ENCODE data around the gene DHRS12.

DHRS12 gene, protein sequence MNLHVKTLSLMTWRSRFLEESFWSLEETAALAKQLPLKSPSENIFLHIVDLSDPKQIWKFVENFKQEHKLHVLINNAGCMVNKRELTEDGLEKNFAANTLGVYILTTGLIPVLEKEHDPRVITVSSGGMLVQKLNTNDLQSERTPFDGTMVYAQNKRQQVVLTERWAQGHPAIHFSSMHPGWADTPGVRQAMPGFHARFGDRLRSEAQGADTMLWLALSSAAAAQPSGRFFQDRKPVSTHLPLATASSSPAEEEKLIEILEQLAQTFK

GRCh38 chr13:51803422-51804294, at the start of gene DHRS12:
Gene DHRS12 (minus strand): TSS chr13:51804163. CDS start chr13:51799659, 4,504 bp downstream.
- DNase-seq: peak; percentile 75

DNA sequence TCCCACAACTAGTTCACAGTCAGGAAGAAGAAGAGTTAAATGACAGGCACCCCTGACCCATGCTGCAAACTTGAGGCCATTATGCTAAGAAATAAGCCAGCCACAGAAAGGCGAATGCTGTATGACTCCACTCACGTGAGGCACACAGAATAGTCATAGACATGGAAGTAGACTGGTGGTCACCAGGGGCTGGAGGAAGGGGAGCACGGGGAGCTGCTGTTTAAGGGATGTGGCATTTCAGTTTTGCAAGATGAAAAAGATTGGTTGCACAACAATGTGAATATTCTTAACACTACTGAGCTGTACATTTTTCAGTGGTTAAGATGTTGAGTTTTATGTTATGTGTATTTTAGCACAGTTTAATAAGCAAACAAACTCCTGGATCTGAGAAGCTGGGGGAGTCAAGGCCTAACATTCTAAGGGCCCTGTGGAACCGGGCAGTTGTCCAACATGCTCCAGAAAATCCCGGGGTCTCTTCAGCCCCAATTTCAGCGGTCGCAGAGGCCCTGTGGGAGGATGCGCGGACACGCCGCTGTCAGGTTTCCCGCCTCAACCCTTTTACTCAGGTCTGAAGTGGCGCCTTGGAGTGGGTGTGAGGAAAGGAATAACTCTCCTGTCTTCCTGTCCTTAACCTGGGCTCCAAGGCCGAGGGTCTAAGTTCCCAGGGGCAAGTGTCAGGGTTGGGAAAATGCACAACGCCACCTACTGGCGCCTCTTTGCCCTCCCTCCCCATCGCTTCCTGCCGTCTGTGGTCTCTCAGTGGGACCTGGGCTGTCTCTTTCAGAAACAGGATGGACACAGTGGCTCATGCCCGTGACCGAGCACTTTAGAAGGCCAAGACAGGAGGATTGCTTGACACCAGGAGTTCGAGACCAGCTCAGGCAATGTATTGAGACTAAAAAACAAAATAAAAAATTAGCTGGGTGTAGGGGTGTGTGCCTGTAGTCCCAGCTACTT, 45.5 kb upstream of the DHRS12 start:
- no peak for DNase-seq

- DNase-seq: no peak
Measured at GRCh38 chr13:51848674-51849073, 44.7 kb upstream of the DHRS12 start.

- no peak for DNase-seq
Measured at GRCh38 chr13:51846756-51847155, 42.8 kb upstream of the DHRS12 start.

- DNase-seq: no peak
Measured at GRCh38 chr13:51845574-51846318, 41.8 kb upstream of the DHRS12 start.

- DNase-seq: peak; percentile 69
Measured at GRCh38 chr13:51844862-51845573, 41.1 kb upstream of the DHRS12 start, which contains the start of gene TMEM272. Gene TMEM272 (minus strand): TSS chr13:51845177. CDS start chr13:51838530, 6,647 bp downstream.

GRCh38 chr13:51843529-51843928, 39.6 kb upstream of the DHRS12 start:
- DNase-seq: no peak

DNA sequence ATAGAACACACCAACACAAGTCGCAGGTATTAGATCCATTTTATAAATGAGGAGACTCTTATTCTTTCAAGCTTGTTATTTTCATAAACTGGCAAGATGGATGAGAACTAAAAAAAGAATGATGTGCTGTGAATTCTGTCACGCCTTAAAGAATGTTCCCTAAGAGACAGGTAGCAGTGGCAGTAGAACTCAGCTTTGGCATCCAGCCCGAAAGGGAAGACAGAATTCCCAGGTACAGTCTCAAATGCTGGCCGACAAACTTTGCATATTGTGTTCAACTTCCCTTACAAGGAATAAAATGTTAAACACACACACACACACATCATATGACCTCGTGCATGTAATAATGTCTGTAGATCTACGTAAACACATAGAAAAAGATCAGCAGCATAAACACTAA, 37.8 kb upstream of the DHRS12 start:
- DNase-seq: peak; percentile 37

GRCh38 chr13:51840917-51841316, 37.0 kb upstream of the DHRS12 start:
- DNase-seq: no peak

GRCh38 chr13:51839711-51840540, 36.0 kb upstream of the DHRS12 start:
- DNase-seq: no peak

- no peak for DNase-seq
Measured at GRCh38 chr13:51838240-51838846, 34.4 kb upstream of the DHRS12 start.

DNA sequence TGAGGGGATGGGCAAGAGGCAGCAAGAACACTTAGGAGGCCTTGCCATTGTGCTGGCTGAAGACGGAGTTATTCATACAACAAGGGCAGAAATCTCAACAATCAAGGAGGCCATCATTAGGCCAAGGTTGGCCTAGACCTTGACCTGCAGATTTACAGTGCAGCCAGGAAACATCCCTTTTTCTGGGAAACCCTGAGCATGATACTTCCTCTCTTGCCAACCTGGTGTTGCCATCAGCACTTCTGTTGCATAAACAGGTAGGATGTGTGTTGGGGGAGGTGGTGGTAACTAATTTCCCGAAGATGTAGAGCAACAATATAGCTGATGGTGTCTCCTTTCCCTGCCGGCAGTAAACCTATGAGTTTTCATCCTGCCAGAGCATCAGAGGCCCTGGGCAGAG, 33.1 kb upstream of the DHRS12 start:
- no peak for DNase-seq

GRCh38 chr13:51834581-51835171, 30.7 kb upstream of the DHRS12 start:
- no peak for DNase-seq

- DNase-seq: no peak
Measured at GRCh38 chr13:51833980-51834379, 30.0 kb upstream of the DHRS12 start.

DNA sequence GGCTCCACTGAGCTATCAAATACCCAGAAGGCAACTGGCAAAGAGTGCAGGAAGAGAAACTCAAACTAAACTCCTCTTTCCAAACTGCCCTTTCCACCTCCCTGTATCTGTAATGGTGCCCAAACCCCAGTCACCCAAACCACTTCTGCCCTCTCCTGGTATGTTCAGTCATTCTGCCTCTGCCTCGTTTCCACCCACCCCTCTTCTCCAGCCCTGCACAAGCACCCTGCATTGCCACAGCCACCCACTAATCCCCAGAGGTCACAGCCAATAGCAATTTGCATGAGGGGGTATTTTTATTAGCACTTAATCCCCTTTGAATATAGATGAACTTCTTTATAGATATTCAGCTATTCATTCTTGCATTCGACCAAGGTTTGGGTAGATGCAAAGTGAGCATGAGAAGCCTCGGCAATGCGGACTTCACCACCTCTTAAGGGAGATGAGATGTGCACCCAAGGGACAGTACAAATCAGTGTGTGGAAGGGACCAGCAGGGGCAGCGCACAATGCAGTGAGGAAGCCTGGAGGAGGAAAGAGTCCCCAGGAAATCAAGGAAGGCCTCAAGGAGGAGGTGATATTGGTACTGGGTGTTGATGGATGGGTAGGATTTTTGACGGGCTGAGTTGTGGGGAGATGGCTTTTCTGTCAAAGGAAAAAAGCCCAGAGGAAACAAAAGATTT, 28.6 kb upstream of the DHRS12 start:
- peak; percentile 14 for DNase-seq

- no peak for DNase-seq
Measured at GRCh38 chr13:51831519-51831918, 27.6 kb upstream of the DHRS12 start.

- DNase-seq: no peak
Measured at GRCh38 chr13:51829568-51829899, 25.6 kb upstream of the DHRS12 start.

DNA sequence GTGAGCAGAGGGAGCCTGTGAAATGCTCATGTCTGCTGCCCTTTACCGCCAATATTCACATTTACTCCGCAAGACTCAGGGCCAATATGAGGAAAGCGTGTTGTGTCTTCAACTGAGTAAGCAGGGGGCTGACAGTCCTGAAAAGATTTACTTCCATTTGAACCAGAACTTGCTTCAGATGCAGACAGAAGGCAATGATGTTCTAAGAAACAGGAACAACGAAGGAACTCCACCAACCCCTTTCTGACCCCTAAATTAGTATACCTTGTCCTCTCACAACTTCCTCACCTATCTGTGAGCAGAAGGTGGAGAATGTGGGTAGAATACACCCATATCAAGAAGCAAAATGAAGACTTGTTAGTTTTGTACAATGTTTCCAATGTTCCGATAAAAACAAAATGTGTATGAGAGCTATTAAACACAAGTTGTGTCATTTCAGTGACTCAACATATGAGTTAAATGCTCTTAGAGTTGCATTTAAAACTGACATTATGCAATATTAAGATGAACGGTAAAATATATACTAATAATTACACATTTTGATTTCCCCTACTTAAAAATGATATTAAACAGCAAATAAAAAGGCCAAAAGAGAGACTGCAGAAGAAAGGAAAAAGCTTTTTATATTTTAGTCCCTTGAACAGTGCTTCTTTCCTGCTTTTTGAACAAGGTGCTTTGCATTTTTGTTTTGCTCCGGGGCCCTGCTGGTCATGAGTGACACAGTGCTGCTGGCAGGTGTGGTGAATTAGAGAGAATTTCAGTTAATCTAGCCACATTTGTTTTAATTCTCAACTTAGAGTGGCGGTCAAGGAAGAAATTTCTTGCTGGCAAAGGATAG, 25.0 kb upstream of the DHRS12 start:
- DNase-seq: peak; percentile 51
